Measurements from ENCODE around the gene MTARC2. TPM values are rescaled to one million over a fixed set of nuclear protein-coding genes. Genes with fewer than 3 reads are reported as not detected.

Gene MTARC2
- total and polyA plus RNA-seq, 2 of the 13 experiments (the other 11 are each of a cell fraction or from before 2014, with no cell fraction given), result 8.5 to 10.1 TPM

- TF ChIP-seq ZNF574 (CRISPR knock-in tag; IDR thresholded peaks at IDR 0.05), result 0 out of 2 replicates have a peak, but pooled peaks have one; percentile 27
- TF ChIP-seq NFE2 (CRISPR knock-in tag; IDR thresholded peaks at IDR 0.05), result no peak
- no peak for TF ChIP-seq ZNF382 (CRISPR knock-in tag; IDR thresholded peaks at IDR 0.05; ENCODE audit: borderline replicate concordance)
- no peak for TF ChIP-seq ZEB1 (IDR thresholded peaks at IDR 0.05; ENCODE audit: insufficient replicate concordance, low read depth)
- no peak for TF ChIP-seq NFRKB (IDR thresholded peaks at IDR 0.05)
- TF ChIP-seq GMEB1 (CRISPR knock-in tag; IDR thresholded peaks at IDR 0.05; ENCODE audit: borderline replicate concordance), result 0 out of 2 replicates have a peak, but pooled peaks have one; percentile 19
- no peak for TF ChIP-seq RBM39 (IDR thresholded peaks at IDR 0.05; ENCODE audit: low read depth, low read length, poor library complexity, severe bottlenecking)
- TF ChIP-seq ADNP (CRISPR knock-in tag; IDR thresholded peaks at IDR 0.05), result 0 out of 2 replicates have a peak, but pooled peaks have one; percentile 20
- no peak for TF ChIP-seq ZNF629 (CRISPR knock-in tag; conservative IDR thresholded peaks at IDR 0.05)
- TF ChIP-seq CERS6 (CRISPR knock-in tag; IDR thresholded peaks at IDR 0.05), result no peak
- TF ChIP-seq ZNF235 (CRISPR knock-in tag; IDR thresholded peaks at IDR 0.05; ENCODE audit: borderline replicate concordance), result no peak
- peak; percentile 73 for TF ChIP-seq HNF4A (CRISPR knock-in tag; IDR thresholded peaks at IDR 0.05)
- no peak for TF ChIP-seq ZNF652 (CRISPR knock-in tag; IDR thresholded peaks at IDR 0.05; ENCODE audit: borderline replicate concordance, low read depth)
- no peak for TF ChIP-seq ZFP62 (CRISPR knock-in tag; IDR thresholded peaks at IDR 0.05)
- TF ChIP-seq SIX1 (CRISPR knock-in tag; IDR thresholded peaks at IDR 0.05; ENCODE audit: borderline replicate concordance), result no peak
- no peak for TF ChIP-seq SNAPC5 (CRISPR knock-in tag; IDR thresholded peaks at IDR 0.05; ENCODE audit: borderline replicate concordance)
- TF ChIP-seq SMAD9 (CRISPR knock-in tag; IDR thresholded peaks at IDR 0.05), result no peak
- no peak for TF ChIP-seq ZIK1 (CRISPR knock-in tag; IDR thresholded peaks at IDR 0.05; ENCODE audit: borderline replicate concordance, low read depth)
- no peak for TF ChIP-seq MXD3 (CRISPR knock-in tag; IDR thresholded peaks at IDR 0.05)
- TF ChIP-seq TCF7 (IDR thresholded peaks at IDR 0.05; ENCODE audit: low read depth), result no peak
- no peak for TF ChIP-seq ZNF768 (CRISPR knock-in tag; IDR thresholded peaks at IDR 0.05)
- TF ChIP-seq KAT7 (CRISPR knock-in tag; IDR thresholded peaks at IDR 0.05; ENCODE audit: borderline replicate concordance), result no peak
Observed at GRCh38 chr1:220711056-220711809, 36.9 kb upstream of the MTARC2 start (continued).

Measured in HepG2 (cell line).